GM12872 (cell line): Measurements from ENCODE around the gene ATIC.

Experiments
- CTCF ChIP-seq: IDR thresholded peaks from 3 replicates; pipeline ENCODE4 v1.5.1; 2011; ENCODE audit warnings: low read depth, mild to moderate bottlenecking, low read length, moderate library complexity; ENCODE audit not compliant: insufficient read depth

The ATIC gene

GRCh38 chr2:215315301-215315700 is 3.4 kb downstream of the ATIC start:
- no peak for TF ChIP-seq CTCF

GRCh38 chr2:215316336-215316735 is 4.5 kb downstream of the ATIC start:
- TF ChIP-seq CTCF, result no peak

GRCh38 chr2:215319500-215319899 is 7.6 kb downstream of the ATIC start:
- no peak for TF ChIP-seq CTCF

- TF ChIP-seq CTCF, result no peak
These were observed 8.2 kb downstream of the ATIC start for GRCh38 chr2:215320102-215320501.

GRCh38 chr2:215320679-215321078 is 8.8 kb downstream of the ATIC start:
- no peak for TF ChIP-seq CTCF

GRCh38 chr2:215324811-215325210 is 13.0 kb downstream of the ATIC start:
- no peak for TF ChIP-seq CTCF

GRCh38 chr2:215328066-215328465 is 16.2 kb downstream of the ATIC start:
- no peak for TF ChIP-seq CTCF
